MCF 10A (cell line): Measurements from ENCODE around the gene GFOD1. TPM values are rescaled to one million over a fixed set of nuclear protein-coding genes. Genes with fewer than 3 reads are reported as not detected.

Experiments used
- BruUV-seq: library from RNA; stranded (reverse); fragments of 400-500 nt; replicated peaks from 2 replicates; lab custom pipeline; 2021; lab: Mats Ljungman, UMichigan
- CTCF ChIA-PET: fragments of 300-600 bp; sonication (Branson Sonifier 250); formaldehyde crosslinking; extraction: SDS; loops from one replicate; lab custom pipeline; 2021; ENCODE audit warnings: antibody characterized with exemption, inconsistent platforms; lab: Yijun Ruan, JAX
- POLR2A ChIA-PET: fragments of 300-600, 350-650 bp; sonication (Branson Sonifier 250); formaldehyde crosslinking; extraction: SDS; loops from one replicate; lab custom pipeline; 2020; ENCODE audit warnings: antibody characterized with exemption, inconsistent platforms; lab: Yijun Ruan, JAX
- DNase-seq: peaks from one replicate; pipeline ENCODE4 v3.0.0-alpha.2; 2018; ENCODE audit not compliant: unreplicated experiment
- H3K27ac Mint-ChIP-seq: one replicate; pipeline ENCODE4 v1.8.0; 2022; ENCODE audit warnings: mild to moderate bottlenecking, low read depth, mixed read lengths; ENCODE audit not compliant: unreplicated experiment
- H3K27me3 Mint-ChIP-seq: one replicate; pipeline ENCODE4 v1.8.0; 2022; ENCODE audit warnings: mixed read lengths; ENCODE audit not compliant: insufficient read depth, unreplicated experiment
- H3K36me3 Mint-ChIP-seq: one replicate; pipeline ENCODE4 v1.8.0; 2022; ENCODE audit warnings: mild to moderate bottlenecking, moderate library complexity, mixed read lengths; ENCODE audit not compliant: insufficient read depth, unreplicated experiment
- H3K4me1 Mint-ChIP-seq: one replicate; pipeline ENCODE4 v1.8.0; 2022; ENCODE audit warnings: mixed read lengths; ENCODE audit not compliant: insufficient read depth, unreplicated experiment
- H3K4me3 Mint-ChIP-seq: one replicate; pipeline ENCODE4 v1.8.0; 2022; ENCODE audit warnings: mild to moderate bottlenecking, moderate library complexity, mixed read lengths; ENCODE audit not compliant: unreplicated experiment
- H3K9me3 Mint-ChIP-seq: one replicate; pipeline ENCODE4 v1.8.0; 2022; ENCODE audit warnings: mixed read lengths; ENCODE audit not compliant: unreplicated experiment
- intact Hi-C: fragments of 100-400 bp; cut with micrococcal nuclease; formaldehyde crosslinking; loops from 2 replicates; pipeline ENCODE4 v1.14.1; 2022
- total RNA-seq: library from RNA; stranded (reverse); gene quantifications from 2 replicates; pipeline ENCODE4 v1.2.3, GENCODE V29; 2022
- TF ChIP-seq, protein P1 (sequence below): fragments of 200-600 bp; IDR thresholded peaks from one replicate; pipeline ENCODE4 v1.8.0; 2022; ENCODE audit warnings: antibody characterized with exemption, mild to moderate bottlenecking; ENCODE audit not compliant: unreplicated experiment

Gene GFOD1
- total RNA-seq, 1 experiment from 2014 or later: 9.5 TPM

DNA sequence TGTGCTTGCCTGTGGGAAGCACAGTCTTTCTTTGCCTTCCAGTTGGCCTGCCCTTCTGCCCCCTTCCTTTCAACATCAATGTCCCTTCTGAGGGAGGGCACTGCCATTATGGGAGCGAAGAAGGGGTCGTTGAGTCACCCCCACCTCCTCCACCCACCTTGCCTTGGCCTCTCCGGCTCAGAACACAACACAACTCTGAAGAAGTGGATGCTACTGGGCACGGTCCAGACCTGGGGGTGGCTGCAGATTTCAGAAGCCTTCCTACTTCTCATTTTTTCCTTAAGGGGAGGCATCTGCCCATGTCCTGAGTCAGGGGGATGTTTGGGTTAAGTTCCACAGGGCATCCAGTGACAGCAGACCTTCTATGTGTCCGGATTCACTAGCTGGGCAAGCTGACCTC is 72.1 kb downstream of the GFOD1 start:
- intact Hi-C loops: no loop called here
- ChIA-PET POLR2A (interaction anchor here (0.6 kb wide), 1 partner anchor 24 kb away, joined by 3 read pairs; no protein-coding TSS in a partner anchor), CTCF (no interaction called here)
- BruUV-seq: no TSS peak
- Mint-ChIP-seq H3K36me3 (no peaks in the 10 kb centered on the region), H3K27me3 (no peaks in the 10 kb centered on the region), H3K4me1 (peaks cover 6% of the 10 kb centered on the region), H3K27ac (no peak overlapping the region), H3K4me3 (no peak overlapping the region), H3K9me3 (no peaks in the 10 kb centered on the region)
- TF ChIP-seq, protein P1, sequence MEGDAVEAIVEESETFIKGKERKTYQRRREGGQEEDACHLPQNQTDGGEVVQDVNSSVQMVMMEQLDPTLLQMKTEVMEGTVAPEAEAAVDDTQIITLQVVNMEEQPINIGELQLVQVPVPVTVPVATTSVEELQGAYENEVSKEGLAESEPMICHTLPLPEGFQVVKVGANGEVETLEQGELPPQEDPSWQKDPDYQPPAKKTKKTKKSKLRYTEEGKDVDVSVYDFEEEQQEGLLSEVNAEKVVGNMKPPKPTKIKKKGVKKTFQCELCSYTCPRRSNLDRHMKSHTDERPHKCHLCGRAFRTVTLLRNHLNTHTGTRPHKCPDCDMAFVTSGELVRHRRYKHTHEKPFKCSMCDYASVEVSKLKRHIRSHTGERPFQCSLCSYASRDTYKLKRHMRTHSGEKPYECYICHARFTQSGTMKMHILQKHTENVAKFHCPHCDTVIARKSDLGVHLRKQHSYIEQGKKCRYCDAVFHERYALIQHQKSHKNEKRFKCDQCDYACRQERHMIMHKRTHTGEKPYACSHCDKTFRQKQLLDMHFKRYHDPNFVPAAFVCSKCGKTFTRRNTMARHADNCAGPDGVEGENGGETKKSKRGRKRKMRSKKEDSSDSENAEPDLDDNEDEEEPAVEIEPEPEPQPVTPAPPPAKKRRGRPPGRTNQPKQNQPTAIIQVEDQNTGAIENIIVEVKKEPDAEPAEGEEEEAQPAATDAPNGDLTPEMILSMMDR: no peak
- no peak for DNase-seq

DNA sequence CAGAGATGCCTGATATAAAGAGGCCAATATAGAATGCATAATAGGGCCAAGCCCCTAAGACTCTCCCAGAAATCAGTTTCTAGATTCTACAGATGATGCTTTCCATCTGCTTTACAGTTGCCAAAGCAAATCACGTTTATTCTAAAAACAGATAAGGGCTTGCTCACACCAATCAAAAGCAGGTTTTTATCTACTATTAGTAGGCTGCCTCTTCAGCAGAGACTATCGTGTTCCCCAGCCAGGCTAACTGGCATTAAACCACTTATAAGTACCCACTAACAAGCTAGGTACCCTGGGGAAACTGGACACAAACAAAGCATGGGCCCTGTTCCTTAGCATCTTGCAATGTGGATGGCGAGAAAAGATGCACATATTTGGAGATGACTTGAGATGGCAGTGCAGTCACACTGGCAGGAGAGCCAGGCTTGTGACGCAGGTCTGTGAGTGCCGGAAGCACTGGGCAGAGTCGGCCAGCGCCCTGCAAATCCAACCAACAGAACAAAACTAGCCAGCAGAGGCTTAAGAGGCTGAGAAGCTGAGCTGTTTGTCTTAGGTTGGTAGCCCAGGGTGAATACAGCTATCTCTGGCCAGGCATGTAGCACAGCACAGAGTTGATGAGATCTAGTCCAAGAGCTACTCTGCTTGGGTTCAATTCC is 73.4 kb downstream of the GFOD1 start:
- POLR2A ChIA-PET: interaction anchor here (0.9 to 1.1 kb wide), 2 partner anchors 59 to 67 kb away, joined by 3 read pairs; no protein-coding TSS in a partner anchor
- Mint-ChIP-seq H3K4me3 (no peak overlapping the region), H3K27ac (no peak overlapping the region), H3K27me3 (no peaks in the 10 kb centered on the region), H3K4me1 (peaks cover 13% of the 10 kb centered on the region), H3K36me3 (no peaks in the 10 kb centered on the region), H3K9me3 (no peaks in the 10 kb centered on the region)
- TF ChIP-seq, protein P1: no peak
- no peak for DNase-seq
- intact Hi-C loops: no loop called here
- CTCF ChIA-PET: interaction anchor here (0.8 kb wide), 1 partner anchor 16 kb away, joined by 5 read pairs; no protein-coding TSS in a partner anchor
- BruUV-seq: no TSS peak

DNA sequence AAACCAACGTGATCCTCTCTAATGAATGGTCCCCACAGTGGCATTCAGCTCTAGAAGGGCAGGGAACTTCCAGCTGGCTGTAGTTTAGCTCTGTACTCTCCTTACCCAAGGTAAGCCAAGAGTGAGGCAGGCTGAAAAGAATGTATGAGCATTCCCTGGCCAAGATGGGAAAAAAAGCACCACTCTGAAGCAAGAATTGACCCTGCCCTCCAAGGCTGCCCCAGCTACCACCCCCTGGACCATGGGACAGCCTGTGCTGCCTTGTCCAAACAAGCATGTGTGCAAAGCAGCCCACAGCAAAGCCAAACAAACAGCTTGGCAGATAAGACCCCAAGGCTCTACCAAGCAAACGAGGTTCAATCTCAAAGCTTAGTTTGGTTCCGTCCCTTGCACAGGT is 73.9 kb downstream of the GFOD1 start:
- H3K4me3 Mint-ChIP-seq: no peak overlapping the region
- no peaks in the 10 kb centered on the region for H3K27me3 Mint-ChIP-seq
- H3K9me3 Mint-ChIP-seq: no peaks in the 10 kb centered on the region
- CTCF ChIA-PET: no interaction called here
- DNase-seq: no peak
- H3K4me1 Mint-ChIP-seq: peaks cover 19% of the 10 kb centered on the region
- POLR2A ChIA-PET: interaction anchor here (1.1 kb wide), 1 partner anchor 60 kb away, joined by 3 read pairs; no protein-coding TSS in a partner anchor
- no TSS peak for BruUV-seq
- no peaks in the 10 kb centered on the region for H3K36me3 Mint-ChIP-seq
- no peak overlapping the region for H3K27ac Mint-ChIP-seq
- TF ChIP-seq, protein P1: no peak
- intact Hi-C loops: no loop called here

DNA sequence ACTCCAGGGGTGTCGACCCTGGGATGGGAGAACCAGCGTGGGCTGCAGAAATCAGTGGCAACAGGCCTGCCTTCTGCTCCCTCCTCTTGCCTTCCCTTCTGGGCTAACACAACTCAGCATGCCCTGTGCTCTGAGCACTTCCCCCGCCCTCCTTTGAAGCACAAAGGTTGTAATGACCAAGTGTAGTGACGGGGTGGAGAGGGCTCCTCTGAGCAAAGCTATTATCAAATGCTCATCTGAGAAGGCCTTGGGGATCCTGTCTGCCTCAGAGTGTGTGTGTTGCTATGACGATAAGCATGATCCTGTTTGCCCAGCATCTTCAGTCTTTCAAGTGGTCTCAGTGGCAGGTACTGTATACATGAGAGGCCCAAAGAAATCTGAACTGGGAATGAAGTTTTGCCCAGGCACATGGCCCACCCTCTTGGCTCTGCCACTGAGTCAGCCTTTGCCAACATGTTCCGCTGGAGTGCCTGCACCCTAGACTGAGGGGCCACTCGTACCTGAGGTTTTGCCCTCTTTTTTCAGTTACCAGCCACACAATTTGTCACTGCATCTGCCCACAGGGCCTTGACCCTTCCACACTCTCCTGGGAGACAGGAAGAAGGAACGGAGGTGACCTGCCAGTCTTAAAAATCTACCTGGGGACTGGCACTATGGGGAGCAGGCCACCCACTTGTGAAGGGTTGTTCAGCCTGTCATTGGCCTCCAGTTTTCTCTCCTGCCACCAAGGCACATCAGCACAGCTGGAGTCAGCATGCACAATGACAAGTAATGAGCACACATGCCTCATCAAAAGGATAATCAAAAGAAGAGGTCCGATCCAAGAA is 74.5 kb downstream of the GFOD1 start:
- H3K27ac Mint-ChIP-seq: no peak overlapping the region
- no TSS peak for BruUV-seq
- ChIA-PET CTCF (interaction anchor here (0.7 kb wide), 1 partner anchor 9 kb away, joined by 3 read pairs; no protein-coding TSS in a partner anchor), POLR2A (no interaction called here)
- H3K36me3 Mint-ChIP-seq: peaks cover under 1% of the 10 kb centered on the region
- DNase-seq: no peak
- TF ChIP-seq, protein P1: no peak
- H3K4me3 Mint-ChIP-seq: no peak overlapping the region
- peaks cover 25% of the 10 kb centered on the region for H3K4me1 Mint-ChIP-seq
- H3K9me3 Mint-ChIP-seq: no peaks in the 10 kb centered on the region
- intact Hi-C loops: no loop called here
- H3K27me3 Mint-ChIP-seq: no peaks in the 10 kb centered on the region
